Esophagus muscularis mucosa (tissue), 4 donors: ENCODE results near the gene USP20. TPM values are rescaled to one million over a fixed set of nuclear protein-coding genes. Genes with fewer than 3 reads are reported as not detected.
"Not testable (repeated sequence)": the region's sequence is repeated elsewhere in the genome, so short reads cannot be mapped to it uniquely, and the experiment has no call there.

Source experiments
- DNase-seq: peaks from one replicate; pipeline ENCODE4 v3.0.0-alpha.2; 2017; ENCODE audit errors: extremely low spot score
- H3K27ac ChIP-seq, 4 donors: fragments of 200-600 bp; sonication (generic); replicated peaks in 1 of 4; 1 replicate in 3 of 4; 2 replicates in 1 of 4; pipeline ENCODE4 v1.5.1; 2016 to 2019; ENCODE audit warnings: mild to moderate bottlenecking in 1 of 4
- H3K27me3 ChIP-seq, 4 donors: fragments of 200-600 bp; sonication (generic); one replicate each; pipeline versions ENCODE4 v1.5.1 to v1.6.0; 2016 to 2019
- H3K36me3 ChIP-seq, 4 donors: fragments of 200-600 bp; sonication (generic); one replicate each; pipeline ENCODE4 v1.5.1; 2016 to 2019
- H3K4me1 ChIP-seq, 4 donors: fragments of 200-600 bp; sonication (generic); one replicate each; pipeline ENCODE4 v1.5.1; 2016 to 2019
- H3K4me3 ChIP-seq, 4 donors: fragments of 200-600 bp; sonication (generic); 1 replicate in 2 of 4; 2 replicates in 2 of 4; pipeline ENCODE4 v1.5.1; 2016 to 2019; ENCODE audit warnings: mild to moderate bottlenecking in 4 of 4, moderate library complexity in 1 of 4
- H3K9me3 ChIP-seq, 4 donors: fragments of 200-600 bp; sonication (generic); 1 replicate in 3 of 4; 2 replicates in 1 of 4; pipeline ENCODE4 v1.5.1; 2016 to 2019
- CTCF ChIP-seq, 3 experiments: fragments of 200-600 bp in 2 of 3; fragments of 450-650 bp in 1 of 3; sonication (generic) in 2 of 3; IDR thresholded peaks; one replicate each; pipeline ENCODE4 v1.5.1; 2017 to 2019; ENCODE audit warnings: antibody characterized with exemption in 3 of 3, mild to moderate bottlenecking in 2 of 3, moderate library complexity in 1 of 3
- EP300 ChIP-seq: sonication (generic); formaldehyde crosslinking; IDR thresholded peaks from one replicate; pipeline ENCODE4 v1.6.1; 2017; ENCODE audit warnings: antibody characterized with exemption
- POLR2A ChIP-seq: fragments of 450-650 bp; IDR thresholded peaks from one replicate; pipeline ENCODE4 v1.6.1; 2017; ENCODE audit warnings: antibody characterized with exemption, moderate library complexity, mild to moderate bottlenecking, low read depth
- POLR2AphosphoS5 ChIP-seq, 2 donors: sonication (generic); formaldehyde crosslinking; IDR thresholded peaks; one replicate each; pipeline ENCODE4 v1.6.1; 2017; ENCODE audit warnings: antibody characterized with exemption in 2 of 2
- WGBS: methylation state at CpG from one replicate; pipeline ENCODE4 v1.1.5; 2018; 5-methylcytosine and 5-hydroxymethylcytosine counted together
- intact Hi-C: fragments of 100-400 bp; cut with DNase I; formaldehyde crosslinking; loops from one replicate; pipeline ENCODE4 v1.15.1; 2023
- total RNA-seq, 4 donors: library from RNA; depleted of rRNA; stranded (reverse); fragments of >200 nt; gene quantifications; one replicate each; pipeline versions ENCODE4 v1.1.0 to v1.2.1, GENCODE V29; 2016

USP20 gene
- total RNA-seq: 10 to 100 TPM; 31.1 to 45.3 (median 38.7) TPM

- peaks cover 26 to 62% (median 54%) of the 10 kb centered on the region in 4 donors for H3K4me1 ChIP-seq
- 0% methylated on average over 4 of the region's 81 CpGs for WGBS
- H3K4me3 ChIP-seq: peak within 1 kb of the TSS; percentile 90 to 98 (median 94)
Observed at GRCh38 chr9:129835128-129835859, at the start of gene USP20, which contains the start of gene C9orf78. USP20 (plus strand) TSS chr9:129835458; CDS start chr9:129852556, 17,098 bp downstream. C9orf78 (minus strand) TSS chr9:129835275; CDS start chr9:129835221, 54 bp downstream.

GRCh38 chr9:129785866-129786265 is 49.4 kb upstream of the USP20 start:
- Histone ChIP-seq H3K27ac (no peak overlapping the region), H3K36me3 (no peaks in the 10 kb centered on the region), H3K9me3 (no peaks in the 10 kb centered on the region), H3K4me3 (no peak overlapping the region), H3K27me3 (peaks cover 0 to 11% (median 0%) of the 10 kb centered on the region in 4 donors), H3K4me1 (peaks cover 0 to 13% (median 3%) of the 10 kb centered on the region in 4 donors)
- WGBS: 80% methylated on average over 1 of the region's 1 CpG
- no peak for DNase-seq
- no peak for TF ChIP-seq EP300
- no peak for TF ChIP-seq POLR2AphosphoS5 (IDR thresholded peaks at IDR 0.05)
- no peak for TF ChIP-seq CTCF (IDR thresholded peaks at IDR 0.05)
- TF ChIP-seq POLR2A: no peak
- intact Hi-C loops: loop anchor here (5.0 kb wide), 1 partner anchor 654 kb away; no protein-coding TSS in a partner anchor

More at GRCh38 chr9:129835128-129835859, at the start of gene USP20, which contains the start of gene C9orf78:
- Histone ChIP-seq H3K36me3 (peaks cover 18 to 30% (median 26%) of the 10 kb centered on the region in 4 donors), H3K27ac (peak within 1 kb of the TSS; percentile 92 to 98 (median 97)), H3K27me3 (no peaks in the 10 kb centered on the region), H3K9me3 (no peaks in the 10 kb centered on the region)
- peak; percentile 96 for DNase-seq
- intact Hi-C loops: no loop called here
- peak; percentile 94 to 99 for TF ChIP-seq POLR2AphosphoS5 (IDR thresholded peaks at IDR 0.05)
- no peak for TF ChIP-seq EP300
- peak; percentile 73 for TF ChIP-seq POLR2A

GRCh38 chr9:129786481-129786880 is 48.8 kb upstream of the USP20 start:
- intact Hi-C loops: loop anchor here (5.0 kb wide), 1 partner anchor 654 kb away; no protein-coding TSS in a partner anchor
- Histone ChIP-seq H3K27ac (no peak overlapping the region), H3K36me3 (no peaks in the 10 kb centered on the region), H3K27me3 (peaks cover 0 to 11% (median 0%) of the 10 kb centered on the region in 4 donors), H3K4me1 (peaks cover 0 to 13% (median 3%) of the 10 kb centered on the region in 4 donors), H3K9me3 (no peaks in the 10 kb centered on the region), H3K4me3 (no peak overlapping the region)
- TF ChIP-seq POLR2A: no peak
- TF ChIP-seq EP300: no peak
- no peak for TF ChIP-seq POLR2AphosphoS5 (IDR thresholded peaks at IDR 0.05)
- no peak for TF ChIP-seq CTCF (IDR thresholded peaks at IDR 0.05)
- WGBS: 84% methylated on average over 10 of the region's 10 CpGs
- no peak for DNase-seq

- H3K4me3 ChIP-seq: no peak overlapping the region
- peaks cover 0 to 7% (median 3%) of the 10 kb centered on the region in 4 donors for H3K4me1 ChIP-seq
- H3K9me3 ChIP-seq: no peaks in the 10 kb centered on the region
- intact Hi-C loops: no loop called here
- TF ChIP-seq POLR2A (no peak), CTCF (IDR thresholded peaks at IDR 0.05) (no peak), EP300 (no peak)
- no peaks in the 10 kb centered on the region for H3K36me3 ChIP-seq
- whole genome bisulfite sequencing: 86% methylated on average over 8 of the region's 8 CpGs
- DNase-seq: no peak
- no peak overlapping the region for H3K27ac ChIP-seq
- H3K27me3 ChIP-seq: peaks cover 0 to 19% (median 0%) of the 10 kb centered on the region in 4 donors
Observed at GRCh38 chr9:129794549-129794948, 40.7 kb upstream of the USP20 start.

- H3K4me1 ChIP-seq, intact Hi-C loops, H3K9me3 ChIP-seq, H3K4me3 ChIP-seq, H3K27ac ChIP-seq, DNase-seq, H3K36me3 ChIP-seq: not testable (repeated sequence)
- 80% methylated on average over 2 of the region's 2 CpGs for WGBS
- peaks cover 0 to 19% (median 0%) of the 10 kb centered on the region in 4 donors for H3K27me3 ChIP-seq
Observed at GRCh38 chr9:129796029-129796428, 39.2 kb upstream of the USP20 start.
